ENCODE results near the gene PRMT9.
A peak's percentile ranks its signal among the peaks of the same experiment; 100 is the strongest.

PRMT9 gene

DNA sequence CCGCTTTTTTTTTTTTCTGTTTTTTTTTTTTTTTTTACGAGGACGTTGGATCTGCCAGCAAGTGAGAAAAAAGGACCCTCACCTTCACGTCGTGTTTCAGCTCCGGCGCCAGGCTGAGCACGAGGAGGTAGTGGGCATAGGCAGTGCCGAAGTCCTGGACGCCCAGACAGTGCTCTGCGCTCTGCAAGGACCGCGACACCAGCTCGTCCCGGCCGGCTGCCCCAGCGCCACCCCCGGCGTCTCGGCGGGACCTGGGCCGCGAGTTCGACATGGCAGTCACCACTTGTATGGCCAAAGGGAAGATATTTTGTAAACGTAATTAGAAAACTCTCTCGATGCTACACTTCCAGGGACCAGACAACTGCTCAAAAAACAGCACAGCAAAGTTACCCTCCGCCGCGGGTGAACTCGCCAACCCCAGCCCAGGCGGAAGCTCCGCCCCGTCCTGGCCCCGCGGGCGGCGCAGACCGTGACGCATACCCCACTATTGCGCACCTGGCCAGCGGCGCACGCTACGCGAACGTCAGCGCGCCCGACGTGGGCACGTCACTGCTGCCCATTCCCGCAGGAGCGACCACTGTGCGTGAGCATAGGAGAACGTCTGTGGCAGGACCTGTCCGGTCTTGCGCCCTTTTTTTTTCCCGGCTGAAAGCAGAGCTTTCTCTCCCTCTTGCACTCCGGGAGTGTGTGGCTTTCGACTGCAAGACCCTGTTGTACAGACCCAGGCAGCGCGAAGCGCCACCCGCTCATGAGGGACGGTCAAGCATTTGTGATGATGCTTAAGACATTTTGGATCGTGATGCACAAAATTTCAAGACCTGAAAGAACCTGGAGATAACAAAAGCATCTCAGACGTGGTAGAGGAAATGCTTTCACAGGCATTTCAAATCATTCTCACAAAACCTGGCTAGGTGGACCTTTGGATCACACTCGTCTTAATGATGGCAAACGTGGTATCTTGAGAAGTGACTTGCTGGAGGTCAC, at the start of gene PRMT9:
Gene PRMT9, minus strand, starts transcription at position 447 of the 984 bp plus-strand sequence. Its CDS starts 176 bp downstream, at position 271.
- peak; percentile 21 for DNase-seq

DNA sequence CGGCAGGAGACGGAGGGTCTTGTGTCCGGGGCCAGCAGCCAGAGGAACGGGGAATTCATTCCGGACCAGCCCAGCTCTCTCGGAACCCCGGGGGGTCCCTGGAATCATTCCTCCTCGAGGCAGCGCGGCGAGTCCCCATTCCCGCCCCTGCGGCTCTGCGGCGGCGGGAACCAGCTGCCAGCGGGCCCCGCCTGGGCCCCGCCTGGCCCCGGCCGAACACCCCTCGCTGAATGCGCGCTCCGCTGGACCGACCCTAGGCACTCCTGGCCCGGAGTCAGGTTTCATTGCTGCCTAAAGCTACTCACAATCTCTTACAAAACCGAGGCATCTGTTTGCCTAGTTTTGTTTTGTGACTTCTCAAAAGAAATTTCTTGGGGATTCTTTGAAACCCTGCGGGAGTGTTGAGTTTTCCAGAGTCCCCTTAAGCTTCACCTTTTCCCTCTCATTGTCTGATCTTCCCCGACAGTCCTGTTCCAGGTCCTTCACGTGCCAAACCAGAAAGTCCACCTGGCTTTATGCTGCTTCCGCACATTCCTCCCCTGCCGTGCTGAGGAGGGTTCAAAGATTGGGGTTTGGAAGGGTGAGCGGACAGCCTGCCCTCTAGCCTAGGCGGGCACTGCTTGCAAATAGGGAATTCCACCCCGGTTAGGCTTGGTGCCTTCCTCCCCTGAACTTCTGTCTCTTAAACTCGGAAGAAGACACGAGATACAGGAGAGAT, 48.7 kb upstream of the PRMT9 start:
- no peak for DNase-seq

- no peak for DNase-seq
Measured at GRCh38 chr4:147731580-147732517, 47.9 kb upstream of the PRMT9 start, which contains the start of gene ARHGAP10. ARHGAP10 (plus strand) TSS chr4:147732088; CDS start chr4:147732302, 214 bp downstream.

- DNase-seq, result no peak
Measured at GRCh38 chr4:147730333-147730732, 46.4 kb upstream of the PRMT9 start.

DNA sequence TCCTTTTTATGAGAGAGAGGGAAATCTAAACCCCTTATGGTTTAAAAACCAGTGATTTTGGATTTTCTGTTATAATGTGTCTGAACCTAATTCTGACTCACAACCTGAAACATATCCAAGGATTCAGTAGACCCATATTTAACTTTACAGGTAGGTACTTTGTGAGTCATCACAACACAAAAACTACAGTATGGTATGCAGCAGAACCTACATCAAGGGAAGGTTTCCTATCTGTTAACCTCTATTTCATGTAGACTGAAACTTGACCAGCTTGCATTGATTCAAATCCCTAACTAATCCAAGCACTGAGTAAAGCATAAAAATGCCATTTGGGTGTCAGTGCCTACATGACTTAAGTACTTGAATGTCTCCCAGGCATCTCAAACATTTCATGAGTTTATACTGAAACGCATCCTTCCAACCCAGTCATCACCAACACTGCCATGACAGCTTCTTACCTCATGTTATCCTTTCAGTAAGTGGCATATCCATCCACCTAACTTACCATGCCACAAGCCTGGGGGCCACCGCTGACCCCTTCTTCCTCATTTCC, 43.6 kb upstream of the PRMT9 start:
- no peak for DNase-seq

- no peak for DNase-seq
Measured at GRCh38 chr4:147725673-147726072, 41.7 kb upstream of the PRMT9 start.

DNA sequence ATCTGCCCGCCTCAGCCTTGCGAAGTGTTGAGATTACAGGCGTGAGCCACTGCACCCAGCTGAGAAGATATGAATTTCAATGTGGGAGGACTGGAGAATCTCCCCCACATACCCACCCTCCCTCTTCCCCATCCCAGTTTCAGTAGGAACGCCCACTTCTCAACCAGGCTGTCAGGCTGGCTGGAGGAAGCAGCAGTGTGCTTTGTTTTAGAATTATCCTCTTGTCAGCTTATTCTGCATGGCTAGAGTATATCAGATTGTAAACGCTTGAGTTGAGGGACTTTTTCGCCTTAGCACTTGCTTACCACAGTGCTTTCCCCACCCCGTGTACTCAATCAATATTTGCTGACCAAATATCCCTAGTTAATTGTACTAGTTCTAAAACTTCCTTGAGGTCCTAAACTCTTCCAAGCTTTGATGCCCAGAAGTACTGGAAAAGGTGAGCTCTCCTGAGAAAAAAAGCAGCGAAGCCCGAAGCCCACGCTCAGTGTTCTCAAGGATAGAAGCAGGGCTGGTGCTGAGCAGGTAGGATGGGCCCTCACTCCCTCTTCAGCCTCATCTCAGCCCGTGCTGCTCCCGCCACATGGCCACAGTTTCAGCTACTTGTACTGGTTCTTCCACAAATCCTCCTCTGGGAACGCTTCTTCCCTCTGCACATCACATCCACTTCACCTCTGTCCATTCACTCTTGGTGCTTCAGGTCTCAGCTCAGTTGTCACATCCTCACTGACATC, 40.7 kb upstream of the PRMT9 start:
- no peak for DNase-seq

DNA sequence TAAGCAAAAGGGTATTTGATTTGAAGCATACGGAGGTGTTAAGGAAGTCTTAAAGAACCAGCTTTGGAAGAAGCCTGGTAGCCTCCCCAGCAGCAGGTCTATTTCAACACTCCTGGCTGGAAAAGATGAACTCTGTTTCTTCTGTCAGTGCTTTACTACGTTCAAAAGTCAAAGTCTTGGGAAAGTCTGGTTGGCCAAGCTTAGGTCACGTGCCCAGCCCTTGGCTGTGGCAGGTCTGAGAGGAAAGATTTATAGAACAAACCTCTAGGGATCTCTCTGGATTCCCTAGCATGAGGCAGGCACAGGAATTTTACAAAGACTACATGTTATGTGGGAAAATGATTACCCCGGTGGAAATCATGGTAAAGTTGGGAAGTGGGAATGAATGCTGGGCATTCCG, 39.4 kb upstream of the PRMT9 start:
- no peak for DNase-seq

GRCh38 chr4:147717878-147718277, 33.9 kb upstream of the PRMT9 start:
- no peak for DNase-seq

DNA sequence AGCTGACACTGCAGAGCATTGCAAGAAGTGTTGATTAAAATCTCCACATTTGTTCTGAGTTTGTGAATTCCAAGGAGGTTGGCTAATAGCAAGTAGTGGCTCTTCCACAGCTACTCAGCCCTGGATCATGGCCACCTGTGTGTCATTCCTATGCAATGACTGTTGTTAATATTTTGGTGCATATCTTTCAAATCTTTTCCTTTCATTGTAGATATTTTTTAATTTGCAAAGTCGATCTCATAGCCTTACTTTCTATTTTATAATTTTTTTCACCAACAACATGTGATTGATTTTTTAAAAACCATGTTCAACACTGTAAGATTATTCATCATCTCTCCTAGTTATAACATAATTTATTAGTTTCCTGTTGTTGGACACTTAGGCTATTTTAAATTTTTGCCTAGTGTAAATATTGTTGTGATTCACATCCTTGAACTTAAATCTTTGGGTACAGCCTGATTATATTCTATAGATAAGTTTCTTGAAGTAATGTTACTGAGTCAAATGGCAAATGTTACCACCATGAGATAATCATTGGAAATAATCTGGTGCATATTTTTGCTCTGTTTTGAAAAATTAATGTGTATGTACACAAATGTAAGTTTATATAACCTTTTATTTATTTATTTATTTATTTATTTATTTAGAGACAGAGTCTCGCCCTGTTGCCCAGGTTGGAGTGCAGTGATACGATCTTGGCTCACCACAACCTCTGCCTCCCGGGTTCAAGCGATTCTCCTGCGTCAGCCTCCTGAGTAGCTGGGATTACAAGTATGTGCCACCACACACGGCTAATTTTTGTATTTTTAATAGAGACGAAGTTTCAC, 30.8 kb upstream of the PRMT9 start:
- DNase-seq, result no peak

- DNase-seq, result no peak
Measured at GRCh38 chr4:147709999-147710398, 26.0 kb upstream of the PRMT9 start.

GRCh38 chr4:147707892-147708672, 24.1 kb upstream of the PRMT9 start:
- DNase-seq, result no peak

- no peak for DNase-seq
Measured at GRCh38 chr4:147704846-147705245, 20.9 kb upstream of the PRMT9 start.

DNA sequence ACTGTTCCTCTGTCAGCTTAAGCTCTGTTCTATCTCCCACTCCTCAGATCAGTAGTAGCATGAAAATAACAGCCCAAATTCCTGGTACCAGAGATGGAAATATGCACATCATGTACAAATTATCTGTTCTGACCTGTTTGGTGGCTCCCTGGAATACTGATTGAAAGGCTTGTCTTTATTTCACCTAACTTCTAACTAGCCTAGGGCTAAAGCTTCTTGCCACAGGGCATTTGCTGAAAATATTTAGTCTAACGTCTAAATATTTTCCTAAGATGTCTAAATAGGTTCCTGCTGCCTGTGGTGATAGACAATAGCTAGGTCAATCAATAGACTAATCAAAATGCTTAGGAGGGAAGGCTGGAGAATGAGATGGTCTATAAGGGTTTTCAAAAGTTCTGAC, 12.9 kb upstream of the PRMT9 start:
- no peak for DNase-seq

GRCh38 chr4:147693218-147693617, 9.3 kb upstream of the PRMT9 start:
- no peak for DNase-seq

DNA sequence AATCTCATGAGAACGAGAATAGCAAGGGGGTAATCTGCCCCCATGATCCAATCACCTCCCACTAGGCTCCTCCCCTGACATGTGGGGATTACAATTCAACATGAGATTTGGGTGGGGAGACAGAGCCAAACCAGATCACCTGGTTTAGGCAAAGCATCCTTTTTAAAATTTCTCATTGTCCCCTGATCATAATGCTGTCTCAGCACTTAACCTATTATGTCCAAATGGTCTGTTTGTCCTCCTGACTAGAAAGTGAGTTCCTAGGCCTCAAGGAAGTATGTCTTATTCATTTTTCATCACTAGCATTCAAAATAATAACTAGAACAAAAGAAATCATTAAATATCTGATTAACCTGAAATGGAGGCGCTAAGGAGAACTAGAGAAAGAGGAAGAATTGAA, 7.9 kb upstream of the PRMT9 start:
- DNase-seq, result no peak

DNA sequence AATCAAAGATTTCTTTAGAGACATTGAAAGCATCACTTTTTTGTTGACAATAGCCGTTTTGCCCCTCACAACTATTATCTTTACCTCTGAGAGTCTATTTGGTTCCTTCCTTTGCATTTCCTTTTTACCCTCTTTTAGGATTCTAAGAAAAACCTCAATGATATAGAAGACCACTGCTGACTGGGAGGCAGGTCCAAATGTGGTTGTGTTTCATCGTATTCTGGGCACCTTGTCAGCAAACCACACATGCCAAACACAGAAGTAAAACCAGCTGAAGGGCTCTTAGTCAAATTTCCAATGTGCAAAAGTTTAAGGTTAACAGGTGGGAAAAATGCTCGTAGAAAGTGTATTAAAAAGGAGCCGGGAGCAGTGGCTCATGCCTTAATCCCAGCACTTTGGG, 5.1 kb upstream of the PRMT9 start:
- DNase-seq, result no peak

DNA sequence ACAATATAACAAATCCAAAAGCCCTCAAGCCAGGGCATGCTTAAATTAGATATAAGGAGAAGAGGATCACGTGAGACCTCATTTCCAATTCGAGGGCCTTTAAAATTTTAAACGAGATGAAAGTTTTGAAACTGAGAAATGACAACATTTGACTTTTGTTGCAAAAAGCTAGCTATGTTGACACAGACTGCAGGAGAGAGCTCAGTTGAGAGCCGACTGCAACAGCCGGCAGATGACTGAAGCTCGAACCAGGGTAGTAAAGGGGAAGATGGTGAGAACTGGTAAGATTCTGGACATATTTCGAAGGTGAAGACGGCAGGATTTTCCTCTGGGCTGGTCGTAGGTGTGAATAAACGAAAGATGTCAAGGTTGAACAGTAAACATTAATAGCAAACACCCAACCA, 773 bp downstream of the PRMT9 start:
- no peak for DNase-seq

GRCh38 chr4:147682755-147683154, 1.2 kb downstream of the PRMT9 start:
- DNase-seq, result no peak
